ENCODE measurements around the gene RARB. TPM values are rescaled to one million over a fixed set of nuclear protein-coding genes. Genes with fewer than 3 reads are reported as not detected.

Gene RARB
- 3.1 and 11.7 TPM in 2 replicates for total RNA-seq

DNA sequence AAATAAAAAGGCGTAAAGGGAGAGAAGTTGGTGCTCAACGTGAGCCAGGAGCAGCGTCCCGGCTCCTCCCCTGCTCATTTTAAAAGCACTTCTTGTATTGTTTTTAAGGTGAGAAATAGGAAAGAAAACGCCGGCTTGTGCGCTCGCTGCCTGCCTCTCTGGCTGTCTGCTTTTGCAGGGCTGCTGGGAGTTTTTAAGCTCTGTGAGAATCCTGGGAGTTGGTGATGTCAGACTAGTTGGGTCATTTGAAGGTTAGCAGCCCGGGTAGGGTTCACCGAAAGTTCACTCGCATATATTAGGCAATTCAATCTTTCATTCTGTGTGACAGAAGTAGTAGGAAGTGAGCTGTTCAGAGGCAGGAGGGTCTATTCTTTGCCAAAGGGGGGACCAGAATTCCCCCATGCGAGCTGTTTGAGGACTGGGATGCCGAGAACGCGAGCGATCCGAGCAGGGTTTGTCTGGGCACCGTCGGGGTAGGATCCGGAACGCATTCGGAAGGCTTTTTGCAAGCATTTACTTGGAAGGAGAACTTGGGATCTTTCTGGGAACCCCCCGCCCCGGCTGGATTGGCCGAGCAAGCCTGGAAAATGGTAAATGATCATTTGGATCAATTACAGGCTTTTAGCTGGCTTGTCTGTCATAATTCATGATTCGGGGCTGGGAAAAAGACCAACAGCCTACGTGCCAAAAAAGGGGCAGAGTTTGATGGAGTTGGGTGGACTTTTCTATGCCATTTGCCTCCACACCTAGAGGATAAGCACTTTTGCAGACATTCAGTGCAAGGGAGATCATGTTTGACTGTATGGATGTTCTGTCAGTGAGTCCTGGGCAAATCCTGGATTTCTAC lies at the start of gene RARB:
Gene RARB, plus strand, starts transcription at position 322 of the 847 bp plus-strand sequence. Its CDS starts 469 bp downstream, at position 791.

Other genes starting within 250 kb of the RARB start
- 46.7 and 82.0 TPM in 2 replicates for gene TOP2B, start 236.6 kb downstream of the RARB start, total RNA-seq